ENCODE data around the gene ARHGAP5.

ARHGAP5 gene

DNA sequence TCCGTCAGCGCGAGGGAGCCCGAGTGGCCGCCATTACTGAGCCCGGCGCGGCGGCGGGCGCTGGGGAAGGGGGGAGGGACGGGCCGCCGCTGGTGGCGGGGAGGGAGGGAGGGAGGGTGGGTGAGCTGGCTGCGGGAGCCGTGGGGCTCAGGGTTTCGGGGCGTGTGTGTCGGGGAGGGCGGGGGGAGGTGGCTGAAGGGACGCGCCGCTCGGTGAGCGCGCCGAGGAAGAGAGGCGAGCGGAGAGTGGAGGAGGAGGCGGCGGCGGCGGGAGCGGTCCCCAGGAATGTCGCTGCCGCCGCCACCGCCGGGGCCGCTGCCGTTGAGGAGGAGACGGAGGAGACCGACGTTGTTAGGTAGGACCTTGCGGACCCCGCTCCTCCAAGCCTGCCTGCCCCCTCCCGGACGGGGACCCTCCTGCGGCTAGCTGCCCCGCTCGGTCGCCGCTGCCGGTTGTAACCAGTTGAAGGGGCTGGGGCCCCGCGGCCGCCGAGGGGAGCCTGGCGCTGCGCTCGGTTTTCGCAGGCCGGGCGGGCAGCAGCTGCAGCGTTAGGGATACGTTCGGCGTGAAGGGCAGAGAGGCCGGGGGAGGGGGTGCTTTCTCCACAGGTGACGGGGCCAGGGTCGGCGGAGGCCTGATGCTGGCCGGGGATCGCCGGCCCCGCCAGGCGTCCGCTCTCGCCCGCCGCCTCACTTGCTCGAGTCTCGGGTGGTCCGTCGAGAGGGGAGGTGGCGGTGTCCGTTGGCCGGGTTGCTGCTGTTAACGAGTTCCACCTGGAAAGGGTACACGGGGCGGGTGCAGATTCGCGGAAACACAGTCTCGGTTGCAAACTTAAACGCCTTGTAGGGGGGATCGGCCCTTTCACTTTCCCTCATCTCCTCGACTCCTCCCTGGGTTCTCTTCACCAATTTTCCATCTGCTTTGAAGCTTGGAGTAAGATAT lies at the start of gene ARHGAP5:
TSS of gene ARHGAP5 (plus strand) at position 224 of the 942 bp plus-strand sequence. CDS start 13,366 bp downstream, outside the sequence.
- DNase-seq (ENCODE audit: low spot score) = peak; percentile 33

DNA sequence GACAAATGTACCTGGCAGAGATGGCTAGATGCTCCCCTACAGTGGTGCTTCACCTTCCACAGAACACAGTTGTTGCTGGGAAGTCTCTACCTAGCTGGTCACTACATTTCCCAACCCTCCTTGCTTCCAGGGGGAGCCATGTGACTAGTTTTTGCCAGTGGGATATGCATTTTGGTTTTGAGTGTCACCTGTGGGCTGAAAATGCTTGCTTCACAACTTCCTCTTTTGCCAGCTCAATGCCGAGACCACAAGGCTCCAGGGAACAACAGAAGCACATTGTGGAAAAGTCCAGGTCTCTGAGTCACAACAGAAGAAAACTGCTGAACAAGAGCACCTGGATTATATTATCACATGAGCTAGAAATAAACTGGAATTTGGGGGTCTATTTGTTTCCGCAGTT lies 48.5 kb upstream of the ARHGAP5 start:
- DNase-seq (ENCODE audit: low spot score) = no peak

DNA sequence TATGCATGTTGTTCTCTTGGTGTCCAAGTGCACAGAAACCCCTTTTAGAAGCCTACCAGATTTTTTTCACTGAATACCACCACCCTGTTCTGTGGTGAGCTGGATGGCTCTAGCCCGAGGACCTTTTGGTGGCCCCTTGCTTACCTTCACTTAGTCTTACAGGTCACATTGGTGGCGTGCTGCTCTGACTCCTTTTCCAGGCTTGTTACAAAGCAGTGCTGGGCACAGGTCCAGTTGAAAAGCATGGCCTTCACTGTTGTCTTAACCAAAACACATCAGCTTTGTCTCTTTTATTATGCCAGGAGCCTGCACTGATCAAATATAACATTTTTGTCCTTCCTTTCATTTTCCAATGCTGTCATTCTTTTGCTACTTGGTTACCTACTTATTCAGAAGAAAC lies 43.6 kb upstream of the ARHGAP5 start:
- no peak for DNase-seq (ENCODE audit: low spot score)

- DNase-seq (ENCODE audit: low spot score) = no peak
These were observed 38.2 kb upstream of the ARHGAP5 start for GRCh38 chr14:32038876-32039275.

GRCh38 chr14:32039401-32040030 lies 37.6 kb upstream of the ARHGAP5 start:
- no peak for DNase-seq (ENCODE audit: low spot score)

DNA sequence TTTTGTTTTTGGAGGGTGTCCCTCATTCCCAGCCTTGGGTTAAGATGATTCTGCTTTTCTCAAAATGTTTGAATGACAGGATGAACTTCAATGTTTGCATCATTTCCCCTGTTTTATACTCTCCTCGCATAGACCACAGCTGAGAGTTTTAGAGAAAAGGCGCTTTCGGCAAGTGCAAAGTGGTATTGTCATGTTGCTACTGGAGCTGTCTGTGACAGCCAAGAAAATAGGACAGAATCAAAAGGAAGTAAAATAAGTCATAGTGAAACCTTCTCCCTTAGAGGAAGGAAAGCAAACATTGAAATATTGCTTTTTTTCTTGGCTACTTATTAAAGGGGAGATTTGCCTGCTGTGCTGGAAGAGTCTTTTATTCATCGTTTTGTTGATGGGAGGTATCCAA lies 33.5 kb upstream of the ARHGAP5 start:
- no peak for DNase-seq (ENCODE audit: low spot score)

- no peak for DNase-seq (ENCODE audit: low spot score)
These were observed 32.6 kb upstream of the ARHGAP5 start for GRCh38 chr14:32044454-32044853.

DNA sequence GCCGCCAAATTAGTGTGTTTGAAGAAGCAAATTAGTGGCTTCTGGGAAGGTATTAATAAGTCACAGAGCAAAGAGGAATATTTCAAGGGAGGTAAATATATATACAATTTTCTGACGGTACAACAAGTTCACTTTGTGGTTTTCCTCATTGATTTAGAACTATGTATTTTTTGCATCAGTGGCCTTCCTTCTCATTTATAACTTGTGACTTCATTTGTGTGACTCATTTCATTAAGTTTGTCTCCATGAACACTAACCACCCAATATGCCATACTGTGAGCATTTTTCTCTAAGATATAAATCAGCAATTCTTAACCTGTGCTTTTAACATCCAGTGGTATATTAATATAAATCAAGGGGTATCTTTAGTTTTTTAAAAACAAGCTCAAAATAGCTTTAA lies 29.3 kb upstream of the ARHGAP5 start:
- no peak for DNase-seq (ENCODE audit: low spot score)

DNA sequence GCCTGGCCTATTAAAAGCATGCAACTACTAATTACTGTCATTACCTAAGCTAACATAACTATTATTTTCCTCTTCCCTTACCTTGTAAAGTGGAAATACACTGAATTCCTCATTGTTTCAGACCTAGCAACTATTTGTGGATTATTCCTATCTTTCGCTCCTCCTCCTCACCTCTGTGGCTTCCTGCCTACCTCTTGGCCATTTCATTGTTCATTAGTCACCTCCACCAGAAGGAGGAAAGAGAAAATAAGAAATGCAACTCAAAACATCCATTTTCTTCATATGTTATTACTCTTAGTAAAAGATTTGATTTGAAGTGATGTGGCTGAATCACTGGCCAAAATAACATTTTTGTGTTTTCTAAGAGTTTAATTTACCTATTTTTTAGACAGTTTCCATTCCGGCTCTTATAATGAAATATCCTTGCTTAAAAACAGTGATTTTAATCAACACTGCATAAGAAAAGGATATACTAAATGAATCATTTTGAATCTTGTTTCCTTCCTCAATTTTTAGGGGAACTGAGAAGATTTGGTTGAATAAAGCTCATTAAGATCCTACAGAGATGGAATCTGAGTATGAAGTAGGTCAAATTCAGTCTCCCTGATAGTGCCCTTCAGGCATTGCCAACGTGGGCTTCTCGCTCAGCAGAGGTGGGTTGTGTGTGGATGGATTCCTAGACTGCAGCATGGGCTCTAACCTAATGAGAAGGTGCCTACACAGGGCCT lies 27.6 kb upstream of the ARHGAP5 start:
- DNase-seq (ENCODE audit: low spot score) = peak; percentile 11

GRCh38 chr14:32050878-32051277 lies 26.2 kb upstream of the ARHGAP5 start:
- no peak for DNase-seq (ENCODE audit: low spot score)

GRCh38 chr14:32054536-32054935 lies 22.6 kb upstream of the ARHGAP5 start:
- DNase-seq (ENCODE audit: low spot score) = no peak

- no peak for DNase-seq (ENCODE audit: low spot score)
These were observed 21.9 kb upstream of the ARHGAP5 start for GRCh38 chr14:32055175-32055574.

DNA sequence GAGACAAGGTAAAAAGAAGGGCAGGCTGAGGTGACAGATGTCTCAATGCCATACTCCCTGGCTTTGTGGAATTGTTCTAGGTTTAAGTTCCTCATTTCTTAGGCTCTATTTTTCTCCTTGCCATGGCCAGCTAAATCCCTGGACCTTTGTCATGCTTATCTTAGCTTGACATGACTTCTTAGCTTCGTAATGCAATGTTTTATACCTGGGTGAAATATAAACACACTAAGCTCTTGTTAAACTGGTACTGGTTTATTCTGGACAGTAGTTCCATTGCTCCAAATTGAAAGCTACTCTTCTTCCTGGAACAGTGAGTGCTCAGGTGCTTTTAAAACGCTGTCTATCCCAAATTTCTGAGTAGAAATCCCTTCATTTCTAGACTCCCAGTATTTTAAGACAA lies 17.4 kb upstream of the ARHGAP5 start:
- DNase-seq (ENCODE audit: low spot score) = no peak

DNA sequence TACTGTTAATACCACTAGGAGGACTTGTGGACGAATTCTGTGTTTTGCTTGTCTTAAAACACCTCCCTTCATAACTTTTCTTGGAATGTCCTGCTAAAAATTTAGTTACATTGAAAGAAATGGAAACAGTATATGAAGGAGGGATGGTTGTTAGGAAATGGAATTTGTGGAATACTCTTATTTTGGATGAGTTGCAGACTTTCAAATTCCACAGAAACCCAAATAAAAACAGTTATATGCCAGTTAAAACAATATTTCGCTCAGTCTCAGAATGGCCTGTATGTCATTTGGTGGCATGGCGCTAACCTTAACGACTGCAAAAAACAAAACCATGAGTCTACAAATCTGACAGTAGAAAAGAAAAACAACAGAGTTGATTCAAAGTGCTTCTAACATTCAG lies 12.2 kb upstream of the ARHGAP5 start:
- no peak for DNase-seq (ENCODE audit: low spot score)

DNA sequence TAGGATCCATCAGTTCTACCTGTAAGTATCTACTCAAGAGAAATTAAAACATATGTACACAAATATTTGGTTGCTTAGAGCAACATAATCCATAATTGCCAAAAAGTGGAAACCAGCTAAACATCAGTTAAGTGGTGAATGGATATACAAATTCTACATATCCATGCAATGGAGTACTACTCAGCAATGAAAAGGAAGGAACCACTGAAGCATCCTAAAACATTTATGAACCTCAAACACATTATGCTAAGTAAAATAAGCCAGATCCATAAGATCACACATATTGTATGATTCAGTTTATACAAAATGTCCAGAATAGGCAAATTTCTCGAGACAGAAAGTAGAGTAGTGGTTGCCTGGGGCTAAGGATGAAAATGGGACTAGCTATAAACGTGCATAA lies 8.4 kb upstream of the ARHGAP5 start:
- DNase-seq (ENCODE audit: low spot score) = no peak

GRCh38 chr14:32070282-32070681 lies 6.8 kb upstream of the ARHGAP5 start:
- no peak for DNase-seq (ENCODE audit: low spot score)

GRCh38 chr14:32072676-32073075 lies 4.4 kb upstream of the ARHGAP5 start:
- DNase-seq (ENCODE audit: low spot score) = no peak

DNA sequence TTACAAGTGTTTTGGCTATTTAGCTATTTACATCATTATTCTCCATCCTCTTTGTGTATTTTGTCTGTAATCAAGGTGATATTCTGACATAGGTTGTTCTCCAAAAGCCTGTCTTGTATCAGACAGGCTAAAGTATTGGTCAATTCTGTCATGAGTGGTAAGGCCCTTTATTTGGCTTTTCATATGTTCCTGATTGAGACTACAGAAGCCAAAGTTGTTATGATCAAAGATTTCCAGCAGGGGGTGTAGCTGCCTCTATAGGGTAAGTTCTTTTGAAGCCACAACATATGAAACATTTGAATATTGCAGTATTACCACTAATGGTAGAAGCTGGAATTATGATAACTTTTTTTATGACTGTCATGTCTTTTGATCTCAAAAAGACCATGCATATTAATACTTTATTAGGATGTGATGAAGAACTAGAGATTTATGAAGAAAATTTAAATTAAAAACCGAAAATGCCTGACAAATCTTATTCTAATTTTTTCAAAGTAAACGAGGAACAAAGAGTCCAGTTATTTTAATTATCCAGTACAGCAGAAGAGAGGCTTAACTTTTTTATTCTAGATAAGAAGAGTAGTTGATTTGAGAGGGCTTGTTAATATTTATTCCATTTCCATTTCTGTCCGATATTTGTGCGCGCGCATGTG lies 3.4 kb upstream of the ARHGAP5 start:
- DNase-seq (ENCODE audit: low spot score) = peak; percentile 74

DNA sequence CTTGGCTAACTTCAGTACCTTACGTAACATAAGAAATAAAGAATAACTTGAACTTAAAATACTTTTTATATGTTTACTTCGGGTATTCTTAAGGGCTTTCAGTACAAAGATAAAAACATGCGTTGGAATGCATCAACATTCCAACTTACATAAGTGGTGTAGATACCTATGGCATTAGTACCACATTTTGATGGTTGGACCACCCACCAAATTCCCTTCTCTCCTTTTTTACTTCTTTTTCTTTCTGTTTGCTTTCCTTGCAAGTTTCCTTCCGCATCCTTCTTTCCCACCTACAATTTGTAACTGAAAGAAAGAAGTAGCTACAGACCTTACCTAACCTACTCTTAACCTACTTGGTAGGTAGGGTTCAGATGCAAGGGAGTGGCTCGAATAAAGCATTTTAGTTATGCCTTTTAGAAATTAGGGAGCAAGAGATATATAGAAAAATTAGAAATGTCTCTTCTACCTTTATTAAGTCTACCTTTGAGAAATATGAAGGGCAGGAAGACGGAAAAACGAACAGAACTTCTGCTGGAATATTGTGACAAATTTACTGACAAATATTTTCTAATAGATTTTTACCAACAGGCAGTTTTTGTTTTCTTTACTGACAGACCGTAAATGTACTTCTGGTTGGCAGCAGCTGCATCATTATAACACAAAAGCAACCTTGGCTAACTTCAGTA lies 2.1 kb upstream of the ARHGAP5 start:
- DNase-seq (ENCODE audit: low spot score) = no peak

DNA sequence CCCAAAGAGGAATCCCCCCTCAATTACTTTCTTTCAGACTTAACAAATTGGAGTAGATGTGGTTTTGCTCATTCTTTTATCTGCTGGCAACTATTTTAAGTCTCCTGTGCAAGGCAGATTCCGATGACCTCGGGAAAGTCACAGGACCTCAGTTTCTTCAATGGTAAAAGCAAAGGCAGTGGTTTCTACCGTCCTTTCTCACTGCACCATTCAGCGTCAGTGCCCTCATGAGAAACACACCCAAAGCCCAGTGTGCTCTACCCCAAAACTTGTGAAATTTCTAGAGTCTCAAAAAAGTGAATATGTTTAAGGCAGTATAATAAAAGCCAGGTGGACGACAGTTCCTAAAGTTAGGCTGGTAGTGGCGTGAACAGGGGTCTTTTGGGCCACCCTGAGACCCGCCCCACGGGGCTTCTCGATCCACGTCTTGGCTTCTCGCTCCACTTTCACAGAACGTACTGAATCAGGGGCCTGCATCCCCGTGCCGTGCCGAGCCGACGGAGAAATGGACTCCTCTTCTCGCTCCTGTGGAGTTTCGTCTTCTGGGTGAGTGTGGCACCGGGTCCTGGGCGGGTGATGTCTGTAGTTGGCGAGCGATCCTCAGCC lies 1.3 kb upstream of the ARHGAP5 start:
- DNase-seq (ENCODE audit: low spot score) = peak; percentile 53

All from germinal center (tissue), 1 donor.